ENCODE measurements around the gene SCN4A. TPM values are rescaled to one million over a fixed set of nuclear protein-coding genes. Genes with fewer than 3 reads are reported as not detected.
A peak's percentile ranks its signal among the peaks of the same experiment; 100 is the strongest.

The SCN4A gene
- total and polyA plus RNA-seq, 7 donors = 3.8 to 137 (median 45.9) TPM

DNA sequence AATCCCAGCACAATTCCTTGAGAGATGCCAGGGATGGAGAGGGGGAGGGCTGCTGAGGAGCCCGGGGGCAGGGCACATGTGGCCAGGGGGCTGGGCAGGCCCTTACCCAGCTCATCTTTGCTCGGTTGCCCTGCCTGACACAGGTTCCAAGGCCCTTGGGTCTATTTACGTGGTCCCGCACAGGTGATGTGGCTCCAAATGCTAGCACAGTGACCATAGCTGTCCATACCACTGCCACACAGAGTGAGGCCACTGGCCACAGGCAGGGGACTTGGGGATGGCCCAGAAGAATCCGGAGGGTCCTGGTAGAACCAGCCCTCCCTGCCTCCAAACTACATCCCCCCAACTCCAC lies 15.4 kb upstream of the SCN4A start:
- H3K4me1 ChIP-seq = peaks cover 50% of the 10 kb centered on the region
- intact Hi-C loops (cut with DNase I) = loop anchor here in 1 of 2 donors (5.0 kb wide), 1 partner anchor 36 kb away; no protein-coding TSS in a partner anchor
- DNase-seq = no peak
- peak overlapping the region; percentile 93 for H3K27ac ChIP-seq
- WGBS, 3 donors = 31 to 51% (median 39%) methylated on average over 4 to 5 of the region's 5 CpGs
- peak in 2 of 4 donors; percentile 5 to 22 for ATAC-seq
- no peaks in the 10 kb centered on the region for H3K9me3 ChIP-seq
- TF ChIP-seq, protein P1, sequence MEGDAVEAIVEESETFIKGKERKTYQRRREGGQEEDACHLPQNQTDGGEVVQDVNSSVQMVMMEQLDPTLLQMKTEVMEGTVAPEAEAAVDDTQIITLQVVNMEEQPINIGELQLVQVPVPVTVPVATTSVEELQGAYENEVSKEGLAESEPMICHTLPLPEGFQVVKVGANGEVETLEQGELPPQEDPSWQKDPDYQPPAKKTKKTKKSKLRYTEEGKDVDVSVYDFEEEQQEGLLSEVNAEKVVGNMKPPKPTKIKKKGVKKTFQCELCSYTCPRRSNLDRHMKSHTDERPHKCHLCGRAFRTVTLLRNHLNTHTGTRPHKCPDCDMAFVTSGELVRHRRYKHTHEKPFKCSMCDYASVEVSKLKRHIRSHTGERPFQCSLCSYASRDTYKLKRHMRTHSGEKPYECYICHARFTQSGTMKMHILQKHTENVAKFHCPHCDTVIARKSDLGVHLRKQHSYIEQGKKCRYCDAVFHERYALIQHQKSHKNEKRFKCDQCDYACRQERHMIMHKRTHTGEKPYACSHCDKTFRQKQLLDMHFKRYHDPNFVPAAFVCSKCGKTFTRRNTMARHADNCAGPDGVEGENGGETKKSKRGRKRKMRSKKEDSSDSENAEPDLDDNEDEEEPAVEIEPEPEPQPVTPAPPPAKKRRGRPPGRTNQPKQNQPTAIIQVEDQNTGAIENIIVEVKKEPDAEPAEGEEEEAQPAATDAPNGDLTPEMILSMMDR (IDR thresholded peaks at IDR 0.05) = no peak
- peak overlapping the region; percentile 66 for H3K4me3 ChIP-seq
- H3K36me3 ChIP-seq (ENCODE audit: insufficient read depth in 1 of 2, low read depth in 1 of 2) = no peaks in the 10 kb centered on the region
- H3K27me3 ChIP-seq (ENCODE audit: insufficient read depth in 3 of 3, low read length in 2 of 3) = no peaks in the 10 kb centered on the region

DNA sequence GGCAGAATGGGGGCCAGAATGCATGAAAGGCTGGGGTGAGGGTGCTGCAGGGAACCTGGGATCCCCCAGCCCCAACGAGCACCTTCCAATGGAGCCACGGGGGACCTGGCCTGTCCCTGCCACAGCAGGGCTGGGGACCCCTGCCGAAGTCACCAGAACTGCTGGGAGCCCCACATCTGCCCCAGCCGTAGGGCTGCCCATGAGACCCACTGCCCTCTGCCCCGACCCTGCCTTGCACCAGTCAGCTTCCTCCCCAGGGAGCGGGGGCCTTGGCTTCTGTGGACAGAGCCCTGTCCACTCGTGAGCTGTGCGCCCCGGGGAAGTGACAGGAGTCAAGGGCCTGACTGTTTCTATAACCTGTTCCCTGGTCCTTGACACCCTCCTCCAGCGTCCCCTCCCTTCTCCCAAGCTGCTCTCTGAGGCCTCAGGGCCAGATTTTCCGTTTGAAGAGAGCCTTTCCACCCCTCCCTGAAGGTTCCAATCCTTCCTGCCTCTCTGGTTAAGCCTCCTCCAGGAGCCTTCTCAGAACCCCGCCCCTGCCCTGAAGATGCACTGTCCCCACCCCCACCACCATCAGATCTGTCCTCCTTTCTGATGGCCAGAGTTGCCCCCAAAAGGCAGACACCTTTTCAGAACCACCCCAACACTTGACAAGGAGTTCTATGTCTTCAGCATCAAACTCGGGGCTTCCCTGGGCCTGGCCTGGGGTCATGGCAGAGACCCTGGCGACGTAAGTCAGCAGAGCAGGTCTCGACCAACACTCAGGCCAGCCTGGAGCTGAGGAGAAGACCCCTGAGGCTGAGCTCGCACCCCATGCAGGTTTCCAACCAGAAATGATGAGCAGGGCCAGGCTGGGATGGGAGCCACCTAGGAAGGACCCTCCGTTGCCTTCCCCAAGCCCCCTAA lies 14.8 kb upstream of the SCN4A start:
- Histone ChIP-seq H3K4me1 (peaks cover 55% of the 10 kb centered on the region), H3K27ac (peak overlapping the region; percentile 93), H3K36me3 (ENCODE audit: insufficient read depth in 1 of 2, low read depth in 1 of 2) (peaks cover 0 to 2% of the 10 kb centered on the region in 2 donors), H3K4me3 (peak overlapping the region; percentile 66), H3K27me3 (ENCODE audit: insufficient read depth in 3 of 3, low read length in 2 of 3) (no peaks in the 10 kb centered on the region), H3K9me3 (no peaks in the 10 kb centered on the region)
- ATAC-seq = no peak
- intact Hi-C loops (cut with DNase I) = loop anchor here (2.0 to 5.0 kb wide), 2 partner anchors 33 to 35 kb away; no protein-coding TSS in a partner anchor
- WGBS, 3 donors = 24 to 47% (median 29%) methylated on average over 18 of the region's 18 CpGs
- DNase-seq = peak in 1 of 2 donors; percentile 67
- TF ChIP-seq, protein P1 (IDR thresholded peaks at IDR 0.05) = no peak

DNA sequence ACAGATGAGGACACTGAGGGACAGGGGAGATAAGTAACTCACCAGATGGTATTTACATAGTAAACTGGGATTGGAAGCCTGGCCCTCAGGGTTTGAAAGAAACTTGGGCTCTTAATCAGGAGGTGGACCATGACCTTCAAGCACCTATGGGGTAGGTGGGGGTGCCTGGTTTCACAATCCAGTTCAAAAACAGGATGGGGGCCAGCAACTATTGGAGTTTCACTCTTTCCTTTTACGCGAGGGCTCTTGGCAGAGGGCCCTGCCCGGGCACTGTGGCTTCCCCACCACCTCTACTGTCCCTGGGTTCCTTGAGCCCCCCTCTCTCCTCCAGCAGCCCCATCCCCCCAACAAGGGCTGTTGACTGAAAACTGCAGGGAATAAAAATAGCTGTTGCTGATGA lies 14.1 kb upstream of the SCN4A start:
- H3K27ac ChIP-seq = peak overlapping the region; percentile 93
- no peaks in the 10 kb centered on the region for H3K9me3 ChIP-seq
- TF ChIP-seq, protein P1 (IDR thresholded peaks at IDR 0.05) = no peak
- H3K4me3 ChIP-seq = peak overlapping the region; percentile 66
- DNase-seq (no peak), ATAC-seq (no peak)
- intact Hi-C loops (cut with DNase I) = loop anchor here (2.0 to 5.0 kb wide), 2 partner anchors 32 to 35 kb away; no protein-coding TSS in a partner anchor
- H3K4me1 ChIP-seq = peaks cover 61% of the 10 kb centered on the region
- peaks cover 0 to 8% of the 10 kb centered on the region in 2 donors for H3K36me3 ChIP-seq (ENCODE audit: insufficient read depth in 1 of 2, low read depth in 1 of 2)
- H3K27me3 ChIP-seq (ENCODE audit: insufficient read depth in 3 of 3, low read length in 2 of 3) = no peaks in the 10 kb centered on the region
- WGBS, 3 donors = 3 to 33% (median 21%) methylated on average over 3 of the region's 3 CpGs

DNA sequence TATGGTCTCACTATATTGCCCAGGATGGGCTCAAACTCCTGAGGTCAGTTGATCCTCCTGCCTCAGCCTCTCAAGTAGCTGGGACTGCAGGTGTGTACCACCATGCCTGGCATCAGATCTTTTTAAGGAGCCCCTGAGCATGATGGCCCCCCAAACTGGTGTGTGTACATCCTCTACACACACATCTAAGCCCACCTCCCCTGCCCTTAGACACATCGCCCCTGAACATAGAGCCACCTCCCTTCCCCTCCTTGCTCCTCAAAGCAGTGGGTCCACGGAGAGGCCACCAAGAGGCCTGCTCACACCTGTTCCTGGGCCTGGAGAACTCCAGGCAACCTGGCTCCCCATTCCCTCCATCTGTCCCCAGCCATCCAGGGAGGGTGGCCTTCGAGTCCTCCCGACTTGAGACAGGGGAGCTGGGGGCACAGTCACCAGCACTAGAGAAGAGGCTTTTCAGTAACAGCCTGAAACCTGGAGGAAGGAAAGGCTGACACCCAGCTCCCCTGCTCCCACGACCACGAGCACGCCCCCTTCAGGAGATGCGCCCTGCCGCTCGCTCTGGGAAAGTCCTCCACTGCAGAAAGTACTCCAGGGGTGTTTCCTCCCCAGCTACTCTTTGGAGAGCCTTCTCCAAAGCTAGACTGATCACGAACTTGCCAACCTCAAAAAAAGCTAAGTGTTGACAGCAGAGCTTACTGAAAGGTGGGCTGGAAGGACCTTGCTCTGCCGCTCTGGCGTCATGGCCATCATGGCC lies 12.8 kb upstream of the SCN4A start:
- 56 to 74% (median 57%) methylated on average over 13 of the region's 13 CpGs for WGBS, 3 donors
- ATAC-seq (no peak), DNase-seq (peak in 1 of 2 donors; percentile 55)
- TF ChIP-seq, protein P1 (IDR thresholded peaks at IDR 0.05) = peak; percentile 8
- Histone ChIP-seq H3K27ac (peak overlapping the region; percentile 93), H3K4me3 (peak overlapping the region; percentile 66), H3K4me1 (peaks cover 70% of the 10 kb centered on the region), H3K27me3 (ENCODE audit: insufficient read depth in 3 of 3, low read length in 2 of 3) (no peaks in the 10 kb centered on the region), H3K36me3 (ENCODE audit: insufficient read depth in 1 of 2, low read depth in 1 of 2) (peaks cover 0 to 8% of the 10 kb centered on the region in 2 donors), H3K9me3 (no peaks in the 10 kb centered on the region)
- intact Hi-C loops (cut with DNase I) = loop anchor here (2.0 to 5.0 kb wide), 2 partner anchors 31 to 33 kb away; no protein-coding TSS in a partner anchor

All from psoas muscle (tissue), 8 donors.